Measurements from ENCODE around the gene OR56B1.

- TF ChIP-seq TAF1 (IDR thresholded peaks at IDR 0.05; ENCODE audit: borderline replicate concordance, low read depth, low read length) (no peak), POLR2A (IDR thresholded peaks at IDR 0.05; ENCODE audit: low read depth, low read length) (no peak)
Measured at GRCh38 chr11:5700421-5701054, 35.7 kb upstream of the OR56B1 start.

Data from GM12892 (cell line).